Prostate gland (tissue), 2 donors: Measurements from ENCODE around the gene MLX.

ENCODE experiments used
- POLR2A ChIP-seq: fragments of 450-650 bp; IDR thresholded peaks from one replicate; pipeline ENCODE4 v1.6.1; 2016; ENCODE audit warnings: antibody characterized with exemption, mild to moderate bottlenecking
- POLR2AphosphoS5 ChIP-seq: sonication (generic); formaldehyde crosslinking; IDR thresholded peaks from one replicate; pipeline ENCODE4 v1.6.1; 2017; ENCODE audit warnings: antibody characterized with exemption
- TF ChIP-seq, protein P1 (sequence below), 4 experiments: fragments of 200-600 bp in 2 of 4; fragments of 450-650 bp in 2 of 4; sonication (generic) in 2 of 4; IDR thresholded peaks; 1 replicate in 3 of 4; 2 replicates in 1 of 4; pipeline ENCODE4 v1.5.1; 2016 to 2019; ENCODE audit warnings: antibody characterized with exemption in 4 of 4, mild to moderate bottlenecking in 2 of 4, moderate library complexity in 2 of 4

DNA sequence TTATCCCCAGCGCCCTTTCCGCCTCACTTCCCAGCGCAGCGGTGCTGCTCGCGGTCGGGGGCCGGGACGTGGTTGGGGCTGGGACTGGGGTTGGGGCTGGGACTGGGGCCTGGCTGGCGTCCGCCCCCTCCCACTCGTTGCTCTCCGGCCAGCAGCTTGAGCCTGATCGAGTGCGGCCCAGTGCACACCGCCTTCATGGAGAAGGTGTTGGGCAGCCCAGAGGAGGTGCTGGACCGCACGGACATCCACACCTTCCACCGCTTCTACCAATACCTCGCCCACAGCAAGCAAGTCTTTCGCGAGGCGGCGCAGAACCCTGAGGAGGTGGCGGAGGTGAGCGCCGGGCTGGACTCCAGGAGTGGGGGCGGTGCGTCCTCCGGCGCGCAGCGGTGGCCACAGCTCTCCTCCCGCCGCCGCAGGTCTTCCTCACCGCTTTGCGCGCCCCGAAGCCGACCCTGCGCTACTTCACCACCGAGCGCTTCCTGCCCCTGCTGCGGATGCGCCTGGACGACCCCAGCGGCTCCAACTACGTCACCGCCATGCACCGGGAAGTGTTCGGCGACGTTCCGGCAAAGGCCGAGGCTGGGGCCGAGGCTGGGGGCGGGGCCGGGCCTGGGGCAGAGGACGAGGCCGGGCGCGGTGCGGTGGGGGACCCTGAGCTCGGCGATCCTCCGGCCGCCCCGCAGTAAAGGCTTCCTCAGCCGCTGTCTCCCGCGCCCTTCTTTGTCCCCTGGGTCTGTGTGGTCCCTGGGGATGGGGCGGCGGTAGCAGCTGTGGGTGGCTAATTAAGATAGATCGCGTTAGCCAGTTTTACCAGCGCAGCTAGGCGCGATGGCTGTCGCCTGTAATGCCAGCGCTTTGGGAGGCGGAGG, 12.4 kb upstream of the MLX start:
- TF ChIP-seq, protein P1, sequence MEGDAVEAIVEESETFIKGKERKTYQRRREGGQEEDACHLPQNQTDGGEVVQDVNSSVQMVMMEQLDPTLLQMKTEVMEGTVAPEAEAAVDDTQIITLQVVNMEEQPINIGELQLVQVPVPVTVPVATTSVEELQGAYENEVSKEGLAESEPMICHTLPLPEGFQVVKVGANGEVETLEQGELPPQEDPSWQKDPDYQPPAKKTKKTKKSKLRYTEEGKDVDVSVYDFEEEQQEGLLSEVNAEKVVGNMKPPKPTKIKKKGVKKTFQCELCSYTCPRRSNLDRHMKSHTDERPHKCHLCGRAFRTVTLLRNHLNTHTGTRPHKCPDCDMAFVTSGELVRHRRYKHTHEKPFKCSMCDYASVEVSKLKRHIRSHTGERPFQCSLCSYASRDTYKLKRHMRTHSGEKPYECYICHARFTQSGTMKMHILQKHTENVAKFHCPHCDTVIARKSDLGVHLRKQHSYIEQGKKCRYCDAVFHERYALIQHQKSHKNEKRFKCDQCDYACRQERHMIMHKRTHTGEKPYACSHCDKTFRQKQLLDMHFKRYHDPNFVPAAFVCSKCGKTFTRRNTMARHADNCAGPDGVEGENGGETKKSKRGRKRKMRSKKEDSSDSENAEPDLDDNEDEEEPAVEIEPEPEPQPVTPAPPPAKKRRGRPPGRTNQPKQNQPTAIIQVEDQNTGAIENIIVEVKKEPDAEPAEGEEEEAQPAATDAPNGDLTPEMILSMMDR (IDR thresholded peaks at IDR 0.05): peak in 2 of 4 experiments; percentile 10 to 18
- TF ChIP-seq POLR2AphosphoS5: peak; percentile 90
- peak; percentile 75 for TF ChIP-seq POLR2A
